ENCODE measurements around the gene ZNF263.

The ZNF263 gene

DNA sequence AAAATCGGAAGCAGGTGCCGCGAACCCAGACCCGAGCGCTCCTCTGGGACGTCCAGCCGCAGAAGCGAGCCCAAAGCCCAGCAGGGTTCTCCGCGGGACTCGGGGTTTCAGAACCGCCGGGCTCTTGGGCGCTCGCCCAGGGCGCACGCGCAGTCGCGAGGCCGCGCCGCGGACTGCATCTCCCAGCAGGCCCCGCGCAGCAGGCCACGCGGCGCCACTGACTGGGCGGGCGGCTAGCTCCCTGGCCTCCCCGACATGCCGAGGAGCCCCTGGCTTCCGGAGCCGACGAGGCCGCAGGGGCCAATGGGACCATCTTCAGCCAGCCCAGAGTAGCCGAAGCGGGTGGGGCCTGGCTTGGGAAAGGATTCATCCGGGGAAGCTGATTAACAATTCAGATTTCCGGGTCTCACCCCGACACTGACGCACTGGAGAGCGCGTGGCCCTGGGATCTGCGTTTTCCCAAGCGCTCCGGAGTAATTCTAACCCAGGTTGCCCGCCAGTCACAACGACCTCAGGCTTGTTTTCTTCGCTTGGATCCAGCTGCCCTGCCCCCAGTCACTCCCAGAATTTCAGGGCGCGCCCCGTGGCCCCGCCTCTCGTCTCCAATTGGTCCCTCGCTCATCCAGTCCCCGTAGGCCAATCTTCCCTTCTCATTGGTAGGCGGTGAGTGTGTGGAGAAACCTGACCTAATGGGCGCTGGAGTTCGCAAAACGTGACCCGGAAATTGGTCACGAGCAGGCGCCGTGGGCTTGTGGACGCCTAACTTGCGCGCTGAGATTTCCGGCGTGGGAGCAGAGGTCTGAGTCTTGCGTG, at the start of gene ZNF263:
TSS of gene ZNF263 (plus strand) at position 762 of the 813 bp plus-strand sequence. CDS start 328 bp downstream, outside the sequence.
- TF ChIP-seq, protein P1, sequence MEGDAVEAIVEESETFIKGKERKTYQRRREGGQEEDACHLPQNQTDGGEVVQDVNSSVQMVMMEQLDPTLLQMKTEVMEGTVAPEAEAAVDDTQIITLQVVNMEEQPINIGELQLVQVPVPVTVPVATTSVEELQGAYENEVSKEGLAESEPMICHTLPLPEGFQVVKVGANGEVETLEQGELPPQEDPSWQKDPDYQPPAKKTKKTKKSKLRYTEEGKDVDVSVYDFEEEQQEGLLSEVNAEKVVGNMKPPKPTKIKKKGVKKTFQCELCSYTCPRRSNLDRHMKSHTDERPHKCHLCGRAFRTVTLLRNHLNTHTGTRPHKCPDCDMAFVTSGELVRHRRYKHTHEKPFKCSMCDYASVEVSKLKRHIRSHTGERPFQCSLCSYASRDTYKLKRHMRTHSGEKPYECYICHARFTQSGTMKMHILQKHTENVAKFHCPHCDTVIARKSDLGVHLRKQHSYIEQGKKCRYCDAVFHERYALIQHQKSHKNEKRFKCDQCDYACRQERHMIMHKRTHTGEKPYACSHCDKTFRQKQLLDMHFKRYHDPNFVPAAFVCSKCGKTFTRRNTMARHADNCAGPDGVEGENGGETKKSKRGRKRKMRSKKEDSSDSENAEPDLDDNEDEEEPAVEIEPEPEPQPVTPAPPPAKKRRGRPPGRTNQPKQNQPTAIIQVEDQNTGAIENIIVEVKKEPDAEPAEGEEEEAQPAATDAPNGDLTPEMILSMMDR (IDR thresholded peaks at IDR 0.05; ENCODE audit: borderline replicate concordance, insufficient read depth, low read depth, low read length), result no peak
- H3K4me3 ChIP-seq (ENCODE audit: low read depth, low read length), result peak within 1 kb of the TSS; percentile 80

DNA sequence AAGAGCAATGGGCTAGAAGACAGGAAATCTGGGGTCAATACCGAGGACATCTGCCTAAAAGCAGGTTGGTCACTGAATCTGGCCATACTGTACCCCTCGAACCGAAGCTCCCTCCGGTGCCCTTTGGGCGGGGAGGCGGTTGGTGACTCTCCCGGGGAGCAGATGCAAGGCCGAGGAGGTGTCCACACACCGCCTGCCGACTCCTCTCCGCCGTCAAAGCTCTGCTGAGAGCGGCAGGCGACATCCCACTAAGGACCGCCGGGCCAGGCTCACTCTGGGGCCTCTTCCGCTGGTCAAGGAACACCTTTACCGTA, 48.8 kb upstream of the ZNF263 start:
- TF ChIP-seq, protein P1 (IDR thresholded peaks at IDR 0.05; ENCODE audit: borderline replicate concordance, insufficient read depth, low read depth, low read length), result no peak
- peak overlapping the region; percentile 79 for H3K4me3 ChIP-seq (ENCODE audit: low read depth, low read length)

DNA sequence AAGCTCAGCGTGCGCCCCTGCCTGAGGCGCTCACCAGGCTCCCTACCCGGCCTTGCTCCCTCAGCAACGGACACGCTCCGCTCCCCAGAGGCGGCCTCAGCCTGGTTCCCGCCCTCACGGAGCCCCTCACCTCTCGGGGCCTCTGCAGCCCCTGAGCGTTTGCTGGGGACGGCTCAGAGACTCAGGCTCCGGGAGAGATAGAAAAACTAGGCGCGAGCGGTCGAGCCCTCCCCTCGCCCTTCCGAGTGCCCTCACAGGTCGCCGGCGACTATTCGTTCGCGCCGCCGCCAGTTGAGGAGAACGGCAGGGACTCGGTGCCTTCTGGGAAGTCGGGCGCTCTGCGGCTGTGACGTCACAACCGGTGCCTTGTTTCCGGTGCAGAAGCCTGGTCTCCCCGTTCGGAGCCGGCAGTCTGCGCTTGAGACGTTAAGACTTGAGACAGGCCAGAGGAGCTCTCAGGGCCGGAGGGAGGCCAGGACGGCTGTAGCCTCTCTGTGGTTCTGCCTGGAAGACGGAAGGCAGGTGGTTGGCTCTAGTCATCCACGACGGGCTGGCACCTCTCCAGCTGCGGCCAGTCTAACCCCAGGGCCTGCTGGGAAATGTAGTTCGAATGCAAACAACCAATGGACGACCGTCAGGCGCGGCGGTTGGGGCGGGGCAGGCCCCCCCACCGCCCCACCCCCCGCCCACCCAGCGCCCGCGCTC, 48.3 kb upstream of the ZNF263 start, which contains the start of gene ZNF200:
TSS of gene ZNF200 (minus strand) at position 302 of the 705 bp plus-strand sequence. CDS start 1,403 bp downstream, outside the sequence.
- H3K4me3 ChIP-seq (ENCODE audit: low read depth, low read length), result peak within 1 kb of the TSS; percentile 79
- TF ChIP-seq, protein P1 (IDR thresholded peaks at IDR 0.05; ENCODE audit: borderline replicate concordance, insufficient read depth, low read depth, low read length), result no peak

DNA sequence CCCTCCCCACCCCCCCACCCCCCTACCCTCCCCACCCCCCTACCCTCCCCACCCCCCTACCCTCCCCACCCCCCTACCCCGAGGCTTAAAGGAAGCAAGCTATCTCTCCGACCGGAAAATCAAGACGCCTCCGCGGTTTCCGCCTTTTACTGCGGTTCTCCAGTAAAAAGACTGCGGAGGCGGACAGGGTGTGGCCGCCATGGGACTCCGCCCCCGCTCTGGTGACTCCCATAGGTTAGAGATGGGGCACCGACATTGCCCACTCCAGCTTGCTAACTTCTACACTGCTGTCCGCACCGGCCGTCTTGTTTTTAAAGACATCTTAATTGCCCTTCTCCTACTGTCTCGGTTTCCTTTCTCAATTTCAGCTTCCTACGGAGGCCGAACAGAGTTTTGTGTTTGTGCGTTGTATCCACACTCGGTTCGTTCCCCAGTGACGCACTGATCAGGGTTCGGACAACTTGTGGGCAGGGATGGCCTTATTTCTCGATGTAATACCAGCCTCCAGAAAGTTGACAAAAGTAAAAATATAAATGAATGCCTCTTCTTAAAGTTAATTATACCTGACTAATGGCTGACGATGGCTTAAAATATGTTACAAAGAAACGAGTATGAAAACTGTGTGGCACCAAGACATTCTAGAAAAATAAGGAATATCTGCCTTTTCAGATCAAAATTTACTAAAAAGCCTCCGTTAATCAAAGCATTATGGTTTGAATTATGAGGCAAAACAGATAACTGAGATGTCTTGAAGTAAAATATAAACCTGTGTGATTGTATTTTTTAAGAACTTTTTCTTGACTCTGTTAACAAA, 47.2 kb upstream of the ZNF263 start:
- H3K4me3 ChIP-seq (ENCODE audit: low read depth, low read length), result no peak overlapping the region
- TF ChIP-seq, protein P1 (IDR thresholded peaks at IDR 0.05; ENCODE audit: borderline replicate concordance, insufficient read depth, low read depth, low read length), result no peak

DNA sequence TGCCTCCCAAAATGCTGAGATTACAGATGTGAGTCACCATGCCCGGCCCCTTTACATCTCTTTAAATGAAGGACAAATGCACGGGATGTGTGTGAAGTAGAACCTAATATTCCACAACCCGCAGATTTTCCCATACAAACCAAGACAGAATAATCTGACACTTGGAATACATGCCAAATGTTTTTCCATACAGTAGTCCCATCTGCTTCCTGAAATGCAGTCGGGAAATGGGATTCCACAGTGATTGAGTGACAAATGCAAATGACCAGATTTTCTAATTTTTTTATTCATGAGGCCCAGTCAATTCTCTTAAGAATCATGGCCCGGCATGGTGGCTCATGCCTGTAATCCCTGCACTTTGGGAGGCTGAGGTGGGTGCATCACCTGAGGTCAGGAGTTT, 41.5 kb upstream of the ZNF263 start:
- TF ChIP-seq, protein P1 (IDR thresholded peaks at IDR 0.05; ENCODE audit: borderline replicate concordance, insufficient read depth, low read depth, low read length), result no peak
- no peak overlapping the region for H3K4me3 ChIP-seq (ENCODE audit: low read depth, low read length)

DNA sequence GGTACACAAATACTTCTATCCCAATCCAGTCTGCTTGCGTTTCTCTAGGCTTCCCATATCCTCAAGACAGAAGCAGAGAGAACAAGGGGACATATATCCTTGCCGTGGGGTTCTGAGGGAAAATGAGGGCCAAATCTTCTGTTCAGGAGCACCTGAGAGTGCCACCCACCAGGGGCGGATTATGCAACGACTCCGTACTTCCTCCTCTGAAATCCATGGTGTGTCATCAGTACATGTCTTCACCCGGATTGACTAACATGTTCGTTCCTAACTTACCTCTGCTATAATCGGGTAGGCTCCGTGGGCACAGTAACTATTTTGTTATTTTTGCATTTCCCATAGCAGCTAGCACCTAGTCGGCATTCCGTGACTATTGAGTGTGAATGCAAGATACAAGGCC, 40.6 kb upstream of the ZNF263 start:
- H3K4me3 ChIP-seq (ENCODE audit: low read depth, low read length), result no peak overlapping the region
- TF ChIP-seq, protein P1 (IDR thresholded peaks at IDR 0.05; ENCODE audit: borderline replicate concordance, insufficient read depth, low read depth, low read length), result no peak

Data from GM12875 (cell line).